Frontal cortex (tissue), 4 donors: Measurements from ENCODE around the gene INHBE. TPM values are rescaled to one million over a fixed set of nuclear protein-coding genes. Genes with fewer than 3 reads are reported as not detected.
"Not testable (repeated sequence)": the region's sequence is repeated elsewhere in the genome, so short reads cannot be mapped to it uniquely, and the experiment has no call there.

ENCODE experiments used
- DNase-seq, 2 donors: peaks; one replicate each; pipeline ENCODE4 v3.0.0; 2012; ENCODE audit warnings: low spot score in 2 of 2
- FAIRE-seq: peaks from 2 replicates; lab custom pipeline; 2012; peaks lifted over from hg19 to GRCh38; lab: Jason Lieb, UNC
- small RNA-seq: library from RNA; depleted of rRNA; stranded (forward); fragments of <200 nt; gene quantifications from one replicate; pipeline ENCODE3, GENCODE V24; 2014
- total RNA-seq: library from RNA; depleted of rRNA; stranded (reverse); fragments of >200 nt; gene quantifications from one replicate; pipeline ENCODE4 v1.2.3, GENCODE V29; 2014
- donor health status: control.
- donor health status: control.
- donor health status: control.

INHBE gene
- total RNA-seq, 1 donor from 2014 or later = not detected

DNA sequence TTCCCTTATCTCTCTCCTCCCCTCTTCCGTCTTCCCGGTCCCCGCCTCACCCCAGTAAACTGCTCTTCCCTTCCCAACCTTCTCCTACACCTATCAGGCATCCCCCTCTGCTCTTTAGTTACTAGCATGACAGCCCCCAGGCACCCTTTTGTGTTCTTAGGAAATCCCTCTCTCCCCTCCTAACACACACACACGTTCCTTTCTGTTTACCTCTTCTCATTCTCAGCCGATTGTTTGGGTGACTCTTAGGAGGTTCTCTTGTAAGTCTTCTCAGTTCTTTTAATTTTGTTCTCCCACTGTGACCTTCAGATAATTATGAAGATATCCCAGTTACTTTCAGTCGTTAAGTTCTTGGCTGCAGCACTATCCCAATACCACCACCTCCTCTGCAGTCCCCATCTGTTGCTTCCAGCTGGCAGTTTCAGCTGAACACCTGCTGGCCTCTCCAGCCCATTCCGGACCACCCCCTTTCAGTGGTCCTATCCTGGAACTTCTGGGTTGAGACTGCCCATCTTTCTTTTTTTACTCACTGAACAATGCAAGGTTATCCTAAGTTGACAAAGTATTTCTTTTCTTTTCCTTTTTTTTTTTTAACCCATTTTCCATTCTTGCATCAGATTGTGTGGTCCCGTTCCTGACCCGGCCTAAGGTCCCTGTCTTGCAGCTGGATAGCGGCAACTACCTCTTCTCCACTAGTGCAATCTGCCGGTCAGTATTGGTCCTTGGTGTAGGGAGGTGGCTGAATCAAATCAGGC, 33.5 kb downstream of the INHBE start:
- no peak for FAIRE-seq
- no peak for DNase-seq

DNA sequence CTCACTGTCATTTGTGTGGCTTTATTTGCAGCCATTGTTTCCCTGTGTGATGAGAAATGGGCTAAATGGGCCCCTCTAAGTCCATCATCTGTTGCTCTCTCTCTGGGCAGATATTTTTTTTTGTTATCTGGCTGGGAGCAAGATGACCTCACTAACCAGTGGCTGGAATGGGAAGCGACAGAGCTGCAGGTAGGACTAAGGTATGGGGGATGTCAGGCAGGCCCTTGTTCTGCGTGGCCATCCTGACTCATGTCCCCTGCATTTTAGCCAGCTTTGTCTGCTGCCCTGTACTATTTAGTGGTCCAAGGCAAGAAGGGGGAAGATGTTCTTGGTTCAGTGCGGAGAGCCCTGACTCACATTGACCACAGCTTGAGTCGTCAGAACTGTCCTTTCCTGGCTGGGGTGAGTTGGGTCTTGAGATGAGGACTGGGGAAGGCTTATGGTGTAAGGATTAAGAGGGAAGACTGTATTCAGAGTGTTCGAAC, 34.1 kb downstream of the INHBE start:
- DNase-seq (no peak), FAIRE-seq (no peak)

DNA sequence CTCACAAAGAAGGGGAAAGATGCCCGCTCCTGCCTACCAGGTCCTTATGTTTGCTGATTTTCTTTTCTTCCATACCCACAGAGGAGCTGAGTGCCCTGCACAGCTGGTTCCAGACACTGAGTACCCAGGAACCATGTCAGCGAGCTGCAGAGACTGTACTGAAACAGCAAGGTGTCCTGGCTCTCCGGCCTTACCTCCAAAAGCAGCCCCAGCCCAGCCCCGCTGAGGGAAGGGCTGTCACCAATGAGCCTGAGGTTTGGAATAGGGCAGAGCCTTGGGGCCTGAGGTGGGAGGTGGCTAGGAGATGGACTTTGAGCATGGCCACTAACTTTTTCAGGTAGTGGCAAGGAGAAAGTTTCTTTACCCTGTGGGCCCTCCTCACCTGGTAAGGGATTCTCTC, 35.0 kb downstream of the INHBE start:
- no peak for FAIRE-seq
- DNase-seq = no peak

DNA sequence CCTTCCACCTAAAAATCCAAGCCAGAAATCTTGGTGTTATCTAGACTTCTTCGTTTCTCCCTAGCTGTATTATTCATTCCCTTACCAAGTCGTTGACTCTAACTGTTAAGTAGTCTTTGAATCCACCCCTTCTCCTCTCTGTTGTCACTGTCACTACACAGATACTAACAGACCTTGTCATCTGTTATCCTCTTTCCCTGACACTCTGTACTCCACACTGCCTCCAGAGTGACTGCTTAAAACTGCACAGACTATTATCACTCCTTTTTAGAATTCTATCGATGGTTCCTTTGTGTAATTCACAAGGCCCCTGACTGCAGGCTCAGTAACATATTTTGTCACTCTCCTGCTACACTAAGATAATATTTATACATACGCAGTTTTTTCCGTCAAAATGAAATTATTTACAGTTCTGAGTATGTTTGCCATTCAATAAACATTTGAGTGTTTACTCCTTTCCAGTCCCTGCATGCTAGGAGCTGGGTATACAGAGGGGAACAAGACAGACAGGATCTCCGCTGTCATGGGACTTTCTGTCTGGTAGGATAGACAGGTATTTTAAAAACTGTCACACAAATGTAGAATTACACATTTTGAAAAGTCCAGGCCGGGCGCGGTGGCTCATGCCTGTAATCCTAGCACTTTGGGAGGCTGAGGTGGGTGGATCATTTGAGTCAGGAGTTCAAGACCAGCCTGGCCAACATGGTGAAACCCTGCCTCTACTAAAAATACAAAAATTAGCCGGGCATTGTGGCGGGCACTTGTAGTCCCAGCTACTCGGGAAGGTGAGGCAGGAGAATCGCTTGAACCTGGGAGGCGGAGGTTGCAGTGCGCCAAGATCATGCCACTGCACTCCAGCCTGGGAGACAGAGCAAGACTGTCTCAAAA, 36.5 kb downstream of the INHBE start:
- FAIRE-seq = no peak

DNA sequence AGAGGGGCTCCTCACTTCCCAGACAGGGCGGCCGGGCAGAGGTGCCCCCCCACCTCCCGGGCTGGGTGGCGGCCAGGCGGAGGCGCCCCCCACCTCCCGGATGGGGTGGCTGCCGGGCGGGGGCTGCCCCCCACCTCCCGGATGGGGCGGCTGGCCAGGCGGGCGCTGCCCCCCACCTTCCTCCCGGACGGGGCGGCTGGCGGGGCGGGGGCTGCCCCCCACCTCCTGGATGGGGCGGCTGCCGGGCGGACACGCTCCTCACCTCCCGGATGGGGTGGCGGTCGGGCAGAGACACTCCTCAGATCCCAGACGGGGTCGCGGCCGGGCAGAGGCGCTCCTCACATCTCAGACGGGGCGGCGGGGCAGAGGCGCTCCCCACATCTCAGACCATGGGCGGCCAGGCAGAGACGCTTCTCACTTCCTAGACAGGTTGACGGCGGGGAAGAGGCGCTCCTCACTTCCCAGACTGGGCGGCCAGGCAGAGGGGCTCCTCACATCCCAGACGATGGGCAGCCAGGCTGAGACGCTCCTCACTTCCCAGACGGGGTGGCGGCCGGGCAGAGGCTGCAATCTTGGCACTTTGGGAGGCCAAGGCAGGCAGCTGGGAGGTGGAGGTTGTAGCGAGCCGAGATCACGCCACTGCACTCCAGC, 40.1 kb downstream of the INHBE start:
- FAIRE-seq, DNase-seq: not testable (repeated sequence)

More for the DNA sequence above, 36.5 kb downstream of the INHBE start:
- DNase-seq = no peak

DNA sequence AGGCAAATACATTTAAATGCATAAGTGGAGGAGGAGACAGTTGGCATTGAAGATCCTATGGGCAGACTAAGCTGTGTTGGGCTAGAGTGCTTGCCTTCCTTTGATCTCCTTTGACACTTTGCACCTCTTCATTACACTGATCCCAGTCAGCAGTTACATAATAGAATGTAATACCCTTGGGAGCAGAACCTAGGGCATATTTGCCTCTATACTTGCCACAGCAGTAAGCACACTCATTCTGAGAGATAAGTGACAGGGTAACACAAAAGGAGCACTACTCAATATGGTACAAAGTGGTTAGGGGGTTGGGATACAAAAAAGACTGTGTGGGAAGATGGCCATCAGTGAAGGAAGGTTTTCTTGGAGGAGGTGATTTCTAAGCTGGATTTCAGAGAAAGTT, 41.7 kb downstream of the INHBE start:
- FAIRE-seq (no peak), DNase-seq (no peak)

DNA sequence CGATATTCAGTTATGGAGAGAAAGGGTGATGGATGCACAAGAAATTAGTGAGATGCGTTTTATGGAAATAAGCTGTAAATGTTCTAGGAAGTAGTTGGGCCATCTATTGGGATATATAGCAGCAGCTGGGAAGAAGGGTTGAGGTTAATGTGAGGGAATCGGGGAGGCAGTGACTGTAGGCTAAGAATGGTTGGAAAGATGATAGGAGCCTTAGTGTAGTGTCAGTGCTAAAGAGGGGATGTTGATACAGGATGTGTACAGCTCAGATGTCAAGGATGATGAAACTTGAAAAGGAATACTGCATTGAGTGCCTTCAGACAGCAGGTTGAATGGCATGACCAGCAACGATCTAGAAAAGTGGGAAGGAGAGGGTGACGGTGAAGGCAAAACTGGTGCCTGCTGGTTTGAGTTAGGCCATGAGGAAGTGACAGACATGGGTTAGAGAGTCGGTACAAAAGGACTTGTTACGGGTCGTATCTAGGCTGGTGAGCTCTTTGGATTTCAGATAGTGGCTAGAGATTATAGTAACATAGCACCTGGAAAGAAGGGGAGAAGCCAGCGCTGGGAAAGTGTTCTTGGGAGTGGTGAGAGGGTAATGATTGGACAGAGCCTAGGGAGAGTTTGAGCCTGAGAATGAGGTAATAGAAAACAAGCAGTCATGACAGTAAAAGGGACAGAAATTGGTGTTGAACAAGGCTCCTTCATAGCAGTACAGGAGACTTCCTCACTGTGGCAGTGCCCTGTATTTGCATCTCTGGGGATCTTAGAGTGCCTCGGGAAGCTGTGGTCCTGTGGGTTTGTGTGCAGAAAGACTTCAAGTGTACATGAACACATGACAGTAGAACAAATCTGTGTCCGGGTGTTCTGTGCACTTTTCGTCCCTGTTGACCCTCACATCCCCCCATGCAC, 42.4 kb downstream of the INHBE start:
- no peak for DNase-seq
- FAIRE-seq = no peak

DNA sequence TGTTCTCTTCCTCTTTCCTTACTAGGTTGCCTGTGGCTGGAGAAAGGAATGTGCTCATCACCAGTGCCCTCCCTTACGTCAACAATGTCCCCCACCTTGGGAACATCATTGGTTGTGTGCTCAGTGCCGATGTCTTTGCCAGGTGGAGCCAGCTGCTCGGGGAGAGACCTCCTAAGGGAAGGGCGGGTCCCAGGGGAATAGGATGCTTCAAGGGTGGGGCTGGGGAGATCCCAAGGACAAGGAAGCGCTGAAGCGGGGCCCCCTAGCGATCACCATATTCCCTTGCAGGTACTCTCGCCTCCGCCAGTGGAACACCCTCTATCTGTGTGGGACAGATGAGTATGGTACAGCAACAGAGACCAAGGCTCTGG, 43.0 kb downstream of the INHBE start:
- FAIRE-seq (no peak), DNase-seq (no peak)

DNA sequence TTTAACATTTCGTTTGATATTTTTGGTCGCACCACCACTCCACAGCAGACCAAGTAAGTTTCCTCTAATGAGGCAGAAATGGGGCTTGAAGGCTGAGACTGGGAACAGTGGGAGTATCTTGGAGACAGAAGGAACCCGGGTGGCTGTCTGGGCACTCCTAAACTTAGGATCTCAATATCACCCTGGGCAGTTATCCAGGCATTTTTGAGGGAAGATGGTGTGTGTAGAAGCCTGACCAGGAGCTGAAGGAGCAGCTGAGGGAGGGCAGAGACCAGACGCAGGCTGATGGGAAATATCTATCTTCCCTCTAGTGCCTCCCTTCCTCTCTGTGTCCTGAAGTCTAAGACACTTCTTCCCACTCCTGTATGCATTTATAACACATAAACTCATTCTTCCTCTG, 43.5 kb downstream of the INHBE start:
- DNase-seq (no peak), FAIRE-seq (no peak)

DNA sequence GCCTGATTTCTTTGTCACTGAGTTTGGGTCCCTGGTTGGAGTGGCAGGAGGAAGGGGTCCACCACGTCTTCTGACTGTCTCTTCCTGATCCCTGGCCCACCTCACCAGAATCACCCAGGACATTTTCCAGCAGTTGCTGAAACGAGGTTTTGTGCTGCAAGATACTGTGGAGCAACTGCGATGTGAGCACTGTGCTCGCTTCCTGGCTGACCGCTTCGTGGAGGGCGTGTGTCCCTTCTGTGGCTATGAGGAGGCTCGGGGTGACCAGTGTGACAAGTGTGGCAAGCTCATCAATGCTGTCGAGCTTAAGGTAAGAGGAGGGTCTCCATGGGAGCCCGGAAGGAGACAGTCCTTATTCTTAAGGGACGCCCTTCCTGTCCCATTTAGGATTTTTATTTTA, 45.1 kb downstream of the INHBE start:
- no peak for DNase-seq
- FAIRE-seq = no peak

DNA sequence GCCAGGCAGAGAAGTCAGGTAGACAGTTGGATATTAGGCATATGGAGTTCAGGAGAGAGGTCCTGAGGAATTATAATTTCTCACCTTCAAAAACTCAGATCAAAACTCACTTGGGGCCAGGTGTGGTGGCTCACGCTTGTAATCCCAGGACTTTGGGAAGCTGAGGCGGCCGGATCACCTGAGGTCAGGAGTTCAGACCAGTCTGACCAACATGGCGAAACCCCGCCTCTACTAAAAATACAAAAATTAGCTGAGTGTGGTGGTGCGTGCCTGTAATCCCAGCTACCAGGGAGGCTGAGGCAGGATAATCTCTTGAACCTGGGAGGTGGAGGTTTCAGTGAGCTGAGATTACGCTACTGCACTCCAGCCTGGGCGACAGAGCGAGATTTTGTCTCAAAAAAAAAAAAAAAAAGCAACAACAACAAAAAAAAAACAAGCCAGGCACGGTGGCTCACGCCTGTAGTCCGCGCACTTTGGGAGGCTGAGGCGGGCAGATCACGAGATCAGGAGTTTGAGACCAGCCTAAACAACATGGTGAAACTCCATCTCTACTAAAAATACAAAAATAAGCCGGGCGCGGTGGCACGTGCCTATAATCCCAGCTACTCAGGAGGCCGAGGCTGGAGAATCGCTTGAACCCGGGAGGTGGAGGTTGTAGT, 47.3 kb downstream of the INHBE start:
- DNase-seq, FAIRE-seq: not testable (repeated sequence)

DNA sequence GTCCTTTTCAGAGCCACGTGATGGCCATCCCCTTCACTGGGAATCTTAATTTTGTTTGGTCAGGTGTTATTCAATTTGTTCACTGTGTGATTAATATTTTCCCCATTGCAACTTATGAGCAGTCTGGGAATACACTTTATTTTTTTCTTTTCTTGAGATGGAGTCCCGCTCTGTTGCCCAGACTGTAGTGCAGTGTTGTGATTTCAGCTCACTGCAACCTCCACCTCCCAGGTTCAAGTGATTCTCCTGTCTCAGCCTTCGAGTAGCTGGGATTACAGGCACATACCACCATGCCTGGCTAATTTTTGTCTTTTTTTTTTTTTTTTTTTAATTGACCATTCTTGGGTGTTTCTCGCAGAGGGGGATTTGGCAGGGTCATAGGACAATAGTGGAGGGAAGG, 51.4 kb downstream of the INHBE start:
- FAIRE-seq, DNase-seq: not testable (repeated sequence)

Small RNA genes within 50 kb of the gene (small RNA-seq; reads per million reads assigned to genes)
- gene RNU6-879P = not detected

Other genes starting within 250 kb of the INHBE start
- 0.82 TPM for gene NXPH4, start 238.5 kb upstream of the INHBE start, total RNA-seq
- 28.9 TPM for gene SHMT2, start 225.6 kb upstream of the INHBE start, total RNA-seq
- 1.6 TPM for gene STAC3, start 204.1 kb upstream of the INHBE start, total RNA-seq
- gene R3HDM2, start 24.3 kb upstream of the INHBE start, total RNA-seq = 17.1 TPM
- gene INHBC, start 20.5 kb upstream of the INHBE start, total RNA-seq = not detected
- gene GLI1, start 4.5 kb downstream of the INHBE start, total RNA-seq = under 0.01 TPM
- gene ARHGAP9, start 24.6 kb downstream of the INHBE start, total RNA-seq = 1.2 TPM
- gene MARS1, start 32.8 kb downstream of the INHBE start, total RNA-seq = 82.3 TPM
- 4.9 TPM for gene DDIT3, start 65.2 kb downstream of the INHBE start, total RNA-seq
- gene MBD6, start 67.5 kb downstream of the INHBE start, total RNA-seq = 1.2 TPM
- 136 TPM for gene DCTN2, start 91.9 kb downstream of the INHBE start, total RNA-seq
- 42.8 TPM for gene KIF5A, start 94.7 kb downstream of the INHBE start, total RNA-seq
- 11.0 TPM for gene PIP4K2C, start 135.9 kb downstream of the INHBE start, total RNA-seq
- 51.4 TPM for gene DTX3, start 149.5 kb downstream of the INHBE start, total RNA-seq
- 38.3 TPM for gene ARHGEF25, start 156.1 kb downstream of the INHBE start, total RNA-seq
- 37.5 TPM for gene B4GALNT1, start 177.9 kb downstream of the INHBE start, total RNA-seq
- 151 TPM for gene OS9, start 238.8 kb downstream of the INHBE start, total RNA-seq